ENCODE data around the gene C10orf67. TPM values are rescaled to one million over a fixed set of nuclear protein-coding genes. Genes with fewer than 3 reads are reported as not detected.

Gene C10orf67
- total and polyA plus RNA-seq, 5 donors = 0.18 to 0.66 (median 0.33) TPM

DNA sequence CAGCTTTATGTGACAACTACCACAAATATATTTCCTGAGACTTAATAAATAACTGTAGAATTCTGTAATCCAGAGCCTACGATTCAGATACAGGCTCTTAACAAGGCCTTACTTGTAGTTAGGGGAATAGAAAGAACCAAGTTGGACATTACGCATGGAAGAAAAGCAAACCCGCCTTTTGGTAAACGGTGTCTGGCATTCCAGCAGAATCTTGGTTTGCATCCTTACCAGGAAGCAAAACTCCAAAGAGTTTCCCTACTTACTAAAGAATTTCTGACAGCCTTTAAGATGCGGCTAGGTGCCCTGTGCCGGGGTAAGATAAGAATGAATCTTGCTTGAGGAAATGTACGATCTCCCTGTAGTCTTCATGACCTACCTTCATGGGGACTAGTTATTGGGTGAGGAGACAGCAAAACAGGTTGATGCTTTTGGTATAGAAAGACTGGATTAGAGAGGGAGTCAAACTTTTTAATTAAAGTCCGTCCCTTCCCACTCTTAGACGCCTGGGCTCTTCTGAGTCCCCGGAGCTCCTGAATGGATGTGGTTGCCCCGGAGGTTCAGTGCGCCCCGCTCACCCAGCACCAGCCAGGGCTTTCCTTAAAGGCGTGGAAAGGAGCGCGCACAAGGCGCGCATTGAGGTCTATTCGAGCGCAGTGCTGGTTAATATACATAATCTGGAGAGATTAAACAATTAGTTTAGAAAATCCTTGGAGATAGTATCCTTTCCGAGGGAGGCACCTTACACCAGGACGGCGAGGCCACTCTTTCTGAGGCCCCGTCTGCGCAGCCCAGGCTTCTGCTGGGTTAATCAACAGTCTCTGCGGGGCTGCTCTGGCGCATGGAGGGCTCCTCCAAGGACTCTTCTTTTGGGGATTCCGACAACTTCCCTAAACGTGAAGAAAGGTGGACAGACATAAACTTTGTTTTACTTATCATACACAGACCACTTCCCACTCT is 140.9 kb downstream of the C10orf67 start:
- intact Hi-C loops (cut with DNase I) = no loop called here
- DNase-seq (no peak), ATAC-seq (no peak)
- no peak overlapping the region for H3K27ac ChIP-seq (ENCODE audit: low read length)
- H3K9me3 ChIP-seq (ENCODE audit: control insufficient read depth, low read length) = no peaks in the 10 kb centered on the region
- H3K4me1 ChIP-seq (ENCODE audit: control insufficient read depth, insufficient read depth, low read length) = no peaks in the 10 kb centered on the region
- no peak overlapping the region for H3K4me3 ChIP-seq (ENCODE audit: low read length)
- peaks cover 17% of the 10 kb centered on the region for H3K27me3 ChIP-seq (ENCODE audit: control insufficient read depth, insufficient read depth)
- 8% methylated on average over 29 of the region's 29 CpGs for WGBS

DNA sequence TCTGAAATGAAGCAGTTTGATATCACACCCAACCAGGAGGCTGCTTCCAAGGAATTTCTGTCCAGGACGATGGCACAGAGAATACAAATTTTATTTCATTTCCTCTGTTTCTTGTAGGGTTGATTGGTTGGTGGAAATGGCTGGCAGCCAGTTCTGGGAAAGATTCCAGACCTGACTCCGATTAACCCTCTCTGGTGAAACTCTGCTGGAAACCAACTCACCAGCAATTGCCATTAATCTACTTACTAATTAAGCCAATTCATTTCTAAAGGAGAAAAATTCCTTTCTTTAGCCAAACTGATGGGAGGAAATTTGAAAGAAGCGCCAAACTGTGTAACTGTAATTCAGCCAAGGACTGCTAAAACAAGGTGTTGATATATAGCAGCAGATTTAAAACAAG is 141.8 kb downstream of the C10orf67 start:
- ATAC-seq (no peak), DNase-seq (no peak)
- intact Hi-C loops (cut with DNase I) = no loop called here
- WGBS = 4% methylated on average over 3 of the region's 3 CpGs
- Histone ChIP-seq H3K4me3 (ENCODE audit: low read length) (no peak overlapping the region), H3K27me3 (ENCODE audit: control insufficient read depth, insufficient read depth) (peaks cover 13% of the 10 kb centered on the region), H3K27ac (ENCODE audit: low read length) (no peak overlapping the region), H3K9me3 (ENCODE audit: control insufficient read depth, low read length) (no peaks in the 10 kb centered on the region), H3K4me1 (ENCODE audit: control insufficient read depth, insufficient read depth, low read length) (no peaks in the 10 kb centered on the region)

DNA sequence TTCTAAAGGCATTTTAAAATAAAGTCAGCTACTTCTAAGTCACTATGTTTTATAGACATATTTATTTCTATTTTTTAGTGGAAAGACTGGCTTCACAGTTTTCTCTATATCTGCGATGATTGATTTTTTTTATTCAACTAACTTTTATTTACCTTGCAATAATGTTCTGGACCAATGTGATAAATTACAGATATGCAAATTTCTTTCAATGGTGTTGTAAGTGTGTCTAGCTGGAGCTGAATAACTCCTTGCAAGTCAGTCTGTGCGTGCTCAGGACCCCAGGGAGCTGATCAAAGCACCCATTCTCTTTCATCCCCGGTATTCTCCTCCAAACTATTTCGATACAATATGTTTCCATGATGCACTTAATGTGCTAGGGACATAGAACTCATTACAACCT is 142.8 kb downstream of the C10orf67 start:
- no peaks in the 10 kb centered on the region for H3K4me1 ChIP-seq (ENCODE audit: control insufficient read depth, insufficient read depth, low read length)
- intact Hi-C loops (cut with DNase I) = no loop called here
- H3K4me3 ChIP-seq (ENCODE audit: low read length) = no peak overlapping the region
- peaks cover 13% of the 10 kb centered on the region for H3K27me3 ChIP-seq (ENCODE audit: control insufficient read depth, insufficient read depth)
- no peak overlapping the region for H3K27ac ChIP-seq (ENCODE audit: low read length)
- DNase-seq (no peak), ATAC-seq (no peak)
- no peaks in the 10 kb centered on the region for H3K9me3 ChIP-seq (ENCODE audit: control insufficient read depth, low read length)
- 5% methylated on average over 4 of the region's 4 CpGs for WGBS

DNA sequence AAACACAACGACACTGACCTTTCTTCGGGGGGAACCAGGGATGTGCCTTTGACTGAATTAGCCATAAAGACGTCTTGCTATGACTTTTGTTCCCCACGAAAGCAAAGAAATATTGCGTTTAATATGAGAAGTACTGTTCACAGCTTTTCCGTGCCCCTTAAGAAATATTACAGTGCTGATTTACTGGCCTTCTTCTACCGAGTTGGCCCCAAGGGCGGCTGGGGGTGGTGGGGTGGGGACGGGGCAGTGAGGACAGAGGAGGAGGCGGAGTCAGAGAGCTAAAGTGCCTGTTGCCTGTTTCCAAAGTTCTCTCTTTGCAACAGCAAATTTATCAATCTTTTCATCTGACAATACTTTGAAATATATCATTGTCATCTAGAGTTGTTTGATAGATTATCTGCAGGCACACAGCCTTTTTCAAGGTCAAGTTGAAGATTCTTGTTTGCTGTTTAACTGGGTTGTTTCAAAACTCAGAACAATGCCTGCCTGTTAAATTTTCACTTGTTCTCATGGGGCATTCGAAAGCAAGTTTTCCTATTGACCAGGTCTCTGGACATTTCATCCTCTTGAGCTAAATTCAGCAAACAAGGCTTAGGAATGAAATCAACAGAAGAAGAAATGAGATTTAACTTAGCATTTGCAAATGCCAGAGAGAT is 143.5 kb downstream of the C10orf67 start:
- no peak for DNase-seq
- intact Hi-C loops (cut with DNase I) = no loop called here
- 4% methylated on average over 11 of the region's 11 CpGs for WGBS
- H3K9me3 ChIP-seq (ENCODE audit: control insufficient read depth, low read length) = no peaks in the 10 kb centered on the region
- no peak overlapping the region for H3K27ac ChIP-seq (ENCODE audit: low read length)
- ATAC-seq = no peak
- no peak overlapping the region for H3K4me3 ChIP-seq (ENCODE audit: low read length)
- peaks cover 12% of the 10 kb centered on the region for H3K27me3 ChIP-seq (ENCODE audit: control insufficient read depth, insufficient read depth)
- no peaks in the 10 kb centered on the region for H3K4me1 ChIP-seq (ENCODE audit: control insufficient read depth, insufficient read depth, low read length)

DNA sequence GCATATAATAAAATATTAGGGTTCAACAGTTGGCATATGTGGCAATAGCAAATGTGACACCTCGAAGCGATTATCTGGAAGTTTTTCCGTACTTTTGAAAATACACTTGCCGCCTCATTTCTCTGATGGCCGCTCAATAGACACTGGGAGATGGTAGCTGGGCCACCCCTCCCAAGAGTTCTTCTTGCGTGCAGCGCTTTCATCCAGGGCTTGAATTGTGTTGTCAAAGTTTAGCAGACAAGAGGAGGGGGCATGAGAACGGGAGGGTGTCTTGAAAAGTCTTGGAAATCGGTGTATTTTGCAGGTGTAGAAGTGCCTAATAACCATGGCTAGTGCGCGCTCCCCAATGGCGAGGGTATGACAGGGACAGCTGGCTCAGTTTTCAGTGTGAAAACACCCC is 144.0 kb downstream of the C10orf67 start:
- Histone ChIP-seq H3K9me3 (ENCODE audit: control insufficient read depth, low read length) (no peaks in the 10 kb centered on the region), H3K4me1 (ENCODE audit: control insufficient read depth, insufficient read depth, low read length) (no peaks in the 10 kb centered on the region), H3K27me3 (ENCODE audit: control insufficient read depth, insufficient read depth) (peaks cover 9% of the 10 kb centered on the region), H3K27ac (ENCODE audit: low read length) (no peak overlapping the region), H3K4me3 (ENCODE audit: low read length) (no peak overlapping the region)
- intact Hi-C loops (cut with DNase I) = no loop called here
- 4% methylated on average over 12 of the region's 12 CpGs for WGBS
- DNase-seq (no peak), ATAC-seq (no peak)

DNA sequence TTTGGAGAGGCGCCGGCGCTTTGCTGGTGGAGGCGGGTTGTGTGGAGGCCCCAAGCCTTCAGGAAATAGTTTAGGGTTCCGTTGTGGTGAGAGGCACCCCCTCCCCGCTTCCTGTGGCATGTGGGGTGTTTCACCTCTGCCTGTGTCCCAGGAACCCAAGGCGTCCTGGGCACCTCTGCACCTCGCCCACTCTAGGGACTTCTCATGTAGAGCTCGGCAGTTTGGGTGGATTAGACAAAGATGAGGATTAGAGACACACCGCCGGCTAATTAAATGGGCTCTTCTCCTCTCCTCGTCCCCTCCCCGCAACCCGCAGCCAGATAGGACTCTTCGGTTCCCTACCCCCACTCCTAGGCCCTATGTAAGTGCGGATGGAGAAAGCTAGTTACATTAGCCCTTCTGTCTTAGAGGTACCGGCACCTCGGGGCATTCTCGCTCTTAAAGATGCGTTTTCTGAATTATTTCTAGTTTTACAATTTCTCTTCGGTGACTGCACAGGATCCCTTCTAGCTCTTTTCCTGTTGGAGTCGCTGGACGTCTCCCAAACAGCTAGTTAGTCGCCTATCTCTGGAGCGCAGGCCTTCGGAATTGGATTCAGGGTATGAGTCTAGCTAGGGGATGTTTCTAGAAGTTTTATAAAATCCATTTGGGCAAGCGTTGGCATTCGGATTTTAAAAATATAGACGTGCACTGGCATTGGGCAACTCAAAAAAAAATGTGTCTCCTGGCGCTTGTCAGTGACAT is 144.7 kb downstream of the C10orf67 start:
- WGBS = 2% methylated on average over 30 of the region's 30 CpGs
- H3K4me1 ChIP-seq (ENCODE audit: control insufficient read depth, insufficient read depth, low read length) = peaks cover 4% of the 10 kb centered on the region
- H3K27ac ChIP-seq (ENCODE audit: low read length) = no peak overlapping the region
- H3K9me3 ChIP-seq (ENCODE audit: control insufficient read depth, low read length) = no peaks in the 10 kb centered on the region
- H3K4me3 ChIP-seq (ENCODE audit: low read length) = no peak overlapping the region
- DNase-seq (no peak), ATAC-seq (no peak)
- peaks cover 9% of the 10 kb centered on the region for H3K27me3 ChIP-seq (ENCODE audit: control insufficient read depth, insufficient read depth)
- intact Hi-C loops (cut with DNase I) = no loop called here

DNA sequence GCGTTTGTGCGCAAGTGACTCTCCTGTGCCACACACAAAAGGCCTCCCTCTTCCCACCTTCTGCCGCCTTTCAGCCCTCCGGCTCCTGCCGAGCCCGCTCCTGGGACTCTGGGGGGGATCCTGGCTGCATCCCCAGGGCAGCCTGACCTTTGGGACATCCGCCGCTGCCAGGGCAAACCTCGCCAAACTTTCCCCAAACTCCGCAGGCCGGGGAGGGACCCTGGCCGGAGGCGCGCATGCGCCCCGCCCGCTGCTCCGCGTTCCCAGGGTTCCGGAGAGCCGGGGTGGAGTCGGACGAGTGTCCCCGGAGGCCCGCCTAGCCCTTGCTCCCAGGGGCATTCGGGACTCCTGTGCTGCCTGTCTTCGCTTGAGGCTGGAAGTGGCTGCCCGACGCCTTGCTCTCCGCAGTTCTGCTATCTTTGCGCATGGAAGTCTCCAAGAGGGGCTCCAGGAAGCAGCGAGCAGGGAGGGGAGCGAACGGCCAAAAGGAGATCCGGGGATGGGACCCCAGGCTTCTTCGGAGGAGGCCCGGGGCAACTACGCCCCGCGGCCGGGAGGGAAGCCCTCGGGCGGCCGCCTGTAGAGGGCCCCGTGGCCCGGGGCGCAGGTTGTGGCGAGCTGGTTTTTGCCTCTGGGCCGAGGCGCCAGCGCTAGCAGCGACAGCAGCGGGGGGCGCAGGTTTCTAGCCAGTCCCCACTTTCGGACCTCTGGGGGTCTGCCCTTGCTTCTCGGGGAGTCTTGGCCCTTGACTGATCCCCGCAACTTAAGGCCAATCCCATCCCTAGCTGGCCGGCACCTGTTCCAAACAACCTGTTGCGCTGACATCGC is 145.4 kb downstream of the C10orf67 start:
- no peak overlapping the region for H3K27ac ChIP-seq (ENCODE audit: low read length)
- H3K9me3 ChIP-seq (ENCODE audit: control insufficient read depth, low read length) = no peaks in the 10 kb centered on the region
- ATAC-seq (no peak), DNase-seq (no peak)
- no peak overlapping the region for H3K4me3 ChIP-seq (ENCODE audit: low read length)
- intact Hi-C loops (cut with DNase I) = no loop called here
- H3K27me3 ChIP-seq (ENCODE audit: control insufficient read depth, insufficient read depth) = peaks cover 8% of the 10 kb centered on the region
- under 1% methylated on average over 60 of the region's 60 CpGs for WGBS
- peaks cover 4% of the 10 kb centered on the region for H3K4me1 ChIP-seq (ENCODE audit: control insufficient read depth, insufficient read depth, low read length)

DNA sequence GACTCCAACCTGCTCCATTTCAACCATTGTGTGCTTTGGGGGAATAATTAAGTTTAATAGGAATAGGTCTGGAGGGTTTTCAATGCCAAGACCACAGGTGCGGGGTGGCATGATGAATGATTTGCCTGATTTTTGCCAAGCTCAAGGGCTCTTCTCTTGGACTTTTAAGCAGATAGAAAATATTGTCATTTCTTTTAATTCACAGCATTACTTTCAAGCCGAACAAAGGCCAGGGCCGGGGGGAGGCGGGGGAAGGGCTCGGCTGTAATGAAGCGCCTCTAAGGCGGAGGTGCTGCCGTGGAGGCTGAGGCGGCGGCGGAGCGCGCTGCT is 146.0 kb downstream of the C10orf67 start:
- Histone ChIP-seq H3K9me3 (ENCODE audit: control insufficient read depth, low read length) (no peaks in the 10 kb centered on the region), H3K4me1 (ENCODE audit: control insufficient read depth, insufficient read depth, low read length) (peaks cover 4% of the 10 kb centered on the region), H3K27ac (ENCODE audit: low read length) (no peak overlapping the region), H3K4me3 (ENCODE audit: low read length) (no peak overlapping the region), H3K27me3 (ENCODE audit: control insufficient read depth, insufficient read depth) (peaks cover 5% of the 10 kb centered on the region)
- ATAC-seq = no peak
- WGBS = 3% methylated on average over 13 of the region's 13 CpGs
- no peak for DNase-seq
- intact Hi-C loops (cut with DNase I) = no loop called here

DNA sequence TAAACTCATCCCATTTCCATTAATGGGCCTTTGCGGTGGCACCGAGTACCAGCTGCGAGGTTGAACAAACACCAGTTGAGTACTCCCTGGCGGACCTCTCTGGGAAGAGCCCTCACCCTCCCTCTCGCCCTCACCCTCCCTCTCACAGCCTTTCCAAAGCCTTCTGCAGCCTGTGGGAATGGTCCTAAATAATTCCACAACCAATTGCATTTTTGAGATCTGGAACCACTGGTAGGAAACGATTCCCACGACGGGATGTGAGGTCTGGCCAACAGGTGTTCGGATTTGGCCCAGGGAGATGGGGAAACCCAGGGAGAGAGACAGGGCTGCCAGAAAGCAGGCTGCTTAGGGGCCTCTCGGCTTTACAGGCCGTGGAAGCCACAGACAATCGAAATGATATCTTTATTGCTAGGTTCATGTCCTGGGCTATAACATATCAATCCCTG is 147.2 kb downstream of the C10orf67 start:
- no peaks in the 10 kb centered on the region for H3K9me3 ChIP-seq (ENCODE audit: control insufficient read depth, low read length)
- no peak overlapping the region for H3K4me3 ChIP-seq (ENCODE audit: low read length)
- no peak overlapping the region for H3K27ac ChIP-seq (ENCODE audit: low read length)
- WGBS = 3% methylated on average over 12 of the region's 12 CpGs
- ATAC-seq (no peak), DNase-seq (no peak)
- peaks cover 4% of the 10 kb centered on the region for H3K27me3 ChIP-seq (ENCODE audit: control insufficient read depth, insufficient read depth)
- intact Hi-C loops (cut with DNase I) = no loop called here
- peaks cover 7% of the 10 kb centered on the region for H3K4me1 ChIP-seq (ENCODE audit: control insufficient read depth, insufficient read depth, low read length)

DNA sequence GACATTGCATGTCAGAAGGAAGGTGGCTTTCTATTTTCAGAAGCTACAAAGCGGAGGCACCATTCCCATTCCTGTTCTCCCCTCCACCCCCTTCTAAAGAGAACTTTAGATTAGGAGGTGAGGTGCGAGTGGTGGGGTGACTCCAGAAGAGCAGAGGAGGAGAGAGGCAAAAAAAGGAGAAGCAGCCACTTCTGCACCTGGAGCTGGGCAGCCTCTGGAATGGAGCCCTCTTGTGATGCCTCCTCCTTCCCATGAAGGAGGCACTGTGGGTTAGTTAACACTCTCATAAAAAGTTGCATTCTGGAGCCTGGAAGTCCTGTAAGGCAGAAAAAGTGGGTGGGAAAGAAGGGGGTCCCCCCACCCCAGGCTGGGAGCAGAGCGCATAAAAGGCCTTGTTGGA is 147.7 kb downstream of the C10orf67 start:
- Histone ChIP-seq H3K27ac (ENCODE audit: low read length) (no peak overlapping the region), H3K4me3 (ENCODE audit: low read length) (no peak overlapping the region), H3K27me3 (ENCODE audit: control insufficient read depth, insufficient read depth) (peaks cover 4% of the 10 kb centered on the region), H3K9me3 (ENCODE audit: control insufficient read depth, low read length) (no peaks in the 10 kb centered on the region), H3K4me1 (ENCODE audit: control insufficient read depth, insufficient read depth, low read length) (peaks cover 8% of the 10 kb centered on the region)
- intact Hi-C loops (cut with DNase I) = no loop called here
- WGBS = 10% methylated on average over 3 of the region's 3 CpGs
- no peak for ATAC-seq
- no peak for DNase-seq
